Upper lobe of left lung (tissue), 4 donors: ENCODE measurements around the gene PDE4D.

Source experiments
- EP300 ChIP-seq, 4 donors: sonication (generic); formaldehyde crosslinking; IDR thresholded peaks; one replicate each; pipeline ENCODE4 v1.5.1; 2017; ENCODE audit warnings: antibody characterized with exemption in 4 of 4, control low read depth in 2 of 4
- POLR2A ChIP-seq, 4 donors: fragments of 450-650 bp; IDR thresholded peaks; one replicate each; pipeline ENCODE4 v1.5.1; 2016 to 2017; ENCODE audit warnings: antibody characterized with exemption in 4 of 4, mild to moderate bottlenecking in 2 of 4
- TF ChIP-seq, protein P1 (sequence below), 6 experiments: fragments of 450-650 bp in 4 of 6; fragments of 200-600 bp in 2 of 6; sonication (generic) in 2 of 6; IDR thresholded peaks; one replicate each; pipeline ENCODE4 v1.5.1; 2016 to 2019; ENCODE audit warnings: antibody characterized with exemption in 6 of 6

- TF ChIP-seq, protein P1, sequence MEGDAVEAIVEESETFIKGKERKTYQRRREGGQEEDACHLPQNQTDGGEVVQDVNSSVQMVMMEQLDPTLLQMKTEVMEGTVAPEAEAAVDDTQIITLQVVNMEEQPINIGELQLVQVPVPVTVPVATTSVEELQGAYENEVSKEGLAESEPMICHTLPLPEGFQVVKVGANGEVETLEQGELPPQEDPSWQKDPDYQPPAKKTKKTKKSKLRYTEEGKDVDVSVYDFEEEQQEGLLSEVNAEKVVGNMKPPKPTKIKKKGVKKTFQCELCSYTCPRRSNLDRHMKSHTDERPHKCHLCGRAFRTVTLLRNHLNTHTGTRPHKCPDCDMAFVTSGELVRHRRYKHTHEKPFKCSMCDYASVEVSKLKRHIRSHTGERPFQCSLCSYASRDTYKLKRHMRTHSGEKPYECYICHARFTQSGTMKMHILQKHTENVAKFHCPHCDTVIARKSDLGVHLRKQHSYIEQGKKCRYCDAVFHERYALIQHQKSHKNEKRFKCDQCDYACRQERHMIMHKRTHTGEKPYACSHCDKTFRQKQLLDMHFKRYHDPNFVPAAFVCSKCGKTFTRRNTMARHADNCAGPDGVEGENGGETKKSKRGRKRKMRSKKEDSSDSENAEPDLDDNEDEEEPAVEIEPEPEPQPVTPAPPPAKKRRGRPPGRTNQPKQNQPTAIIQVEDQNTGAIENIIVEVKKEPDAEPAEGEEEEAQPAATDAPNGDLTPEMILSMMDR (IDR thresholded peaks at IDR 0.05), result no peak
- TF ChIP-seq EP300 (IDR thresholded peaks at IDR 0.05) (no peak), POLR2A (IDR thresholded peaks at IDR 0.05) (no peak)
Measured at GRCh38 chr5:59234236-59234635, 659.3 kb downstream of the PDE4D start.
